HG03280 (cell line): ENCODE measurements around the gene SRGAP1.

Experiments used
- ATAC-seq: cut with Tn5 transposase; IDR thresholded peaks from one replicate; pipeline ENCODE4 v1.9.1; 2021; ENCODE audit warnings: mild to moderate bottlenecking, moderate library complexity; ENCODE audit not compliant: unreplicated experiment

The SRGAP1 gene

GRCh38 chr12:63958876-63959580 is 114.5 kb downstream of the SRGAP1 start:
- ATAC-seq: no peak

GRCh38 chr12:63961048-63961447 is 116.5 kb downstream of the SRGAP1 start:
- no peak for ATAC-seq

GRCh38 chr12:63961543-63961942 is 117.0 kb downstream of the SRGAP1 start:
- no peak for ATAC-seq

- no peak for ATAC-seq
Observed at GRCh38 chr12:63963868-63964267, 119.4 kb downstream of the SRGAP1 start.

GRCh38 chr12:63964301-63964700 is 119.8 kb downstream of the SRGAP1 start:
- ATAC-seq: no peak

GRCh38 chr12:63965936-63966605 is 121.6 kb downstream of the SRGAP1 start:
- no peak for ATAC-seq

- ATAC-seq: no peak
Observed at GRCh38 chr12:63966606-63966975, 122.1 kb downstream of the SRGAP1 start.

- no peak for ATAC-seq
Observed at GRCh38 chr12:63967358-63968145, 123.1 kb downstream of the SRGAP1 start.

GRCh38 chr12:63968673-63969072 is 124.2 kb downstream of the SRGAP1 start:
- ATAC-seq: no peak

GRCh38 chr12:63976902-63977395 is 132.4 kb downstream of the SRGAP1 start:
- no peak for ATAC-seq

- no peak for ATAC-seq
Observed at GRCh38 chr12:63977441-63977840, 132.9 kb downstream of the SRGAP1 start.

- ATAC-seq: no peak
Observed at GRCh38 chr12:63978519-63978918, 134.0 kb downstream of the SRGAP1 start.

- no peak for ATAC-seq
Observed at GRCh38 chr12:63980211-63980610, 135.7 kb downstream of the SRGAP1 start.

GRCh38 chr12:63981343-63981742 is 136.8 kb downstream of the SRGAP1 start:
- ATAC-seq: no peak

GRCh38 chr12:63982604-63983295 is 138.2 kb downstream of the SRGAP1 start:
- ATAC-seq: no peak

- ATAC-seq: no peak
Observed at GRCh38 chr12:63985456-63985855, 141.0 kb downstream of the SRGAP1 start.

- ATAC-seq: no peak
Observed at GRCh38 chr12:63985945-63986344, 141.4 kb downstream of the SRGAP1 start.

GRCh38 chr12:63989301-63989845 is 144.9 kb downstream of the SRGAP1 start:
- ATAC-seq: no peak

GRCh38 chr12:63990828-63991547 is 146.5 kb downstream of the SRGAP1 start:
- no peak for ATAC-seq

GRCh38 chr12:63994704-63995103 is 150.2 kb downstream of the SRGAP1 start:
- no peak for ATAC-seq
